ENCODE data around the gene COL21A1.
A peak's percentile ranks its signal among the peaks of the same experiment; 100 is the strongest.

The COL21A1 gene

DNA sequence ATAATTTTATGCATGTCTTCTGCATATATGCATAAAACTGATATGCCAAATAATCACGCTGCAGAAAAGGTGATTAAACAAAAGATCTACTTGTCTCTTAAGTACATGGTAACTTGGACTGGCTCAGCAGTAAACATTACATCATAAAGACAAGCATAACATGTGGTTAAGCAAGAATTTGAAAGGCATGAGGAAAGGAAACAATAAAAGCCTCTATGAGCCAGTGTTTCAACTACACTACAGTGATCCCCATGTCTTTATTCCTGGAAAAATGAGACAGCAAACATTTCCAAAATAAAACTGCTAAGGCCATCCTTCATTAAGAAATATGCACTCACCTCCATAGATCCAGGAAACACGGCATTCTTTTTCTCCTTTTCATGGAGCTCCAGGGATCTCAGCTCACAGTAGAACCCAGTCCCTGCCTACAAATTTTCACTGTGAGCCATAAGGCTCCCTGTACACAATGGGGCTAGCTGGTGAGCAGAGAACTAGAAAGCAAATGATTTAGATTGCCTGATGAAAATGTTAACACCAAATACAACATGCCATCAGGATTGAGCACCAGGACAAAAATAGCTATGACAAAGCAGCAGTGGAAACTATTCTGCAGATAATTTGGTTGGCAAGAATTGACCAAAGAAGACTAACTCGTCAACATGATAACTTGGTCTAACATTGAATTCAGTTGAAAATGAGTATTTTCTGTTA lies 156.1 kb downstream of the COL21A1 start:
- H2AFZ ChIP-seq (ENCODE audit: low read length): peak overlapping the region; percentile 72
- no peak overlapping the region for H3K4me3 ChIP-seq (ENCODE audit: low read length in 2 of 2)

DNA sequence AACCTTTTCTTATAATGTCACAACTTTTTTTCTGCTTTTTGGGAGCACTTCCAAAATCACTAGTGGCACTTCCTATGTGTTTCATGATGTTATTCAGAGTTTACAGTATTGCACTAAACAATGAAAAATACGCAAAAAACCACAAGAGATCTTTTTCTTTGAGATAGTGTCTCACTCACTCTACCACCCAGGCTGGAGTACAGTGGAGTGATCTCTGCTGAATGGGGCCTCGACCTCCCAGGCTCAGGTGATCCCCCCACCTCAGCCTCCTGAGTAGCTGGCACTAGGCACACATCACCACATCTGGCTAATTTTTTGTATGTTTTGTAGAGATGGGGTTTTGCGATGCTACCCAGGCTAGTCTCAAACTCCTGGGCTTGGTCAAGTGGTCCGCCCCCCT lies 158.7 kb downstream of the COL21A1 start:
- Histone ChIP-seq H3K36me3 (replicated peaks in 1 of 2; ENCODE audit: control insufficient read depth in 2 of 2, insufficient read depth in 2 of 2, low read length in 2 of 2) (no peaks in the 10 kb centered on the region), H2BK12ac (ENCODE audit: low read length) (no peak overlapping the region), H2AFZ (ENCODE audit: low read length) (no peak overlapping the region), H3K79me1 (ENCODE audit: low read depth, low read length) (no peaks in the 10 kb centered on the region), H2BK15ac (ENCODE audit: low read length) (no peak overlapping the region), H4K8ac (ENCODE audit: low read depth, low read length) (no peak overlapping the region), H3K18ac (ENCODE audit: low read length) (no peak overlapping the region), H3K14ac (ENCODE audit: low read length) (no peak overlapping the region), H3K23ac (ENCODE audit: low read depth, low read length, poor library complexity) (no peak overlapping the region), H2AK5ac (ENCODE audit: low read depth, low read length) (no peak overlapping the region), H3K4me2 (ENCODE audit: insufficient read depth, low read length, poor library complexity, severe bottlenecking) (no peak overlapping the region), H2BK5ac (ENCODE audit: low read length) (no peak overlapping the region), H2BK120ac (ENCODE audit: low read depth, low read length) (no peak overlapping the region), H3K4ac (ENCODE audit: low read length) (no peak overlapping the region), H4K91ac (ENCODE audit: low read depth, low read length, poor library complexity) (no peak overlapping the region), H3K27ac (replicated peaks; ENCODE audit: low read length) (no peak overlapping the region), H3K4me3 (ENCODE audit: low read length in 2 of 2) (no peak overlapping the region), H3K9ac (ENCODE audit: low read depth, low read length, poor library complexity) (no peak overlapping the region), H3K4me1 (ENCODE audit: control insufficient read depth in 2 of 2, insufficient read depth in 1 of 2, low read depth in 1 of 2, low read length in 2 of 2) (no peaks in the 10 kb centered on the region), H3K9me3 (replicated peaks in 1 of 2; ENCODE audit: control insufficient read depth in 2 of 2, insufficient read depth in 1 of 2, low read depth in 1 of 2, low read length in 2 of 2) (no peaks in the 10 kb centered on the region), H3K27me3 (ENCODE audit: control insufficient read depth in 3 of 3, insufficient read depth in 3 of 3, low read depth in 1 of 3, low read length in 3 of 3) (no peaks in the 10 kb centered on the region)
- no peak for DNase-seq (ENCODE audit: low spot score)
- no CpG with 5 or more reads among the region's 4 CpGs for WGBS, 2 donors (ENCODE audit: extremely low coverage in 2 of 2, insufficient read length in 2 of 2, insufficient replicate concordance in 1 of 2)

More for the DNA sequence above, 156.1 kb downstream of the COL21A1 start:
- Histone ChIP-seq H4K8ac (ENCODE audit: low read depth, low read length) (no peak overlapping the region), H3K4ac (ENCODE audit: low read length) (no peak overlapping the region), H2BK5ac (ENCODE audit: low read length) (no peak overlapping the region), H2BK15ac (ENCODE audit: low read length) (no peak overlapping the region), H3K79me1 (ENCODE audit: low read depth, low read length) (no peaks in the 10 kb centered on the region), H3K27ac (replicated peaks; ENCODE audit: low read length) (no peak overlapping the region), H3K14ac (ENCODE audit: low read length) (no peak overlapping the region), H3K9me3 (replicated peaks in 1 of 2; ENCODE audit: control insufficient read depth in 2 of 2, insufficient read depth in 1 of 2, low read depth in 1 of 2, low read length in 2 of 2) (no peaks in the 10 kb centered on the region), H3K4me2 (ENCODE audit: insufficient read depth, low read length, poor library complexity, severe bottlenecking) (no peak overlapping the region), H4K91ac (ENCODE audit: low read depth, low read length, poor library complexity) (no peak overlapping the region), H3K18ac (ENCODE audit: low read length) (no peak overlapping the region), H3K27me3 (ENCODE audit: control insufficient read depth in 3 of 3, insufficient read depth in 3 of 3, low read depth in 1 of 3, low read length in 3 of 3) (no peaks in the 10 kb centered on the region), H3K36me3 (replicated peaks in 1 of 2; ENCODE audit: control insufficient read depth in 2 of 2, insufficient read depth in 2 of 2, low read length in 2 of 2) (no peaks in the 10 kb centered on the region), H2BK120ac (ENCODE audit: low read depth, low read length) (no peak overlapping the region), H3K23ac (ENCODE audit: low read depth, low read length, poor library complexity) (no peak overlapping the region), H3K9ac (ENCODE audit: low read depth, low read length, poor library complexity) (no peak overlapping the region), H2AK5ac (ENCODE audit: low read depth, low read length) (no peak overlapping the region), H2BK12ac (ENCODE audit: low read length) (no peak overlapping the region), H3K4me1 (ENCODE audit: control insufficient read depth in 2 of 2, insufficient read depth in 1 of 2, low read depth in 1 of 2, low read length in 2 of 2) (no peaks in the 10 kb centered on the region)
- no CpG with 5 or more reads among the region's 3 CpGs for WGBS, 2 donors (ENCODE audit: extremely low coverage in 2 of 2, insufficient read length in 2 of 2, insufficient replicate concordance in 1 of 2)
- DNase-seq (ENCODE audit: low spot score): no peak

DNA sequence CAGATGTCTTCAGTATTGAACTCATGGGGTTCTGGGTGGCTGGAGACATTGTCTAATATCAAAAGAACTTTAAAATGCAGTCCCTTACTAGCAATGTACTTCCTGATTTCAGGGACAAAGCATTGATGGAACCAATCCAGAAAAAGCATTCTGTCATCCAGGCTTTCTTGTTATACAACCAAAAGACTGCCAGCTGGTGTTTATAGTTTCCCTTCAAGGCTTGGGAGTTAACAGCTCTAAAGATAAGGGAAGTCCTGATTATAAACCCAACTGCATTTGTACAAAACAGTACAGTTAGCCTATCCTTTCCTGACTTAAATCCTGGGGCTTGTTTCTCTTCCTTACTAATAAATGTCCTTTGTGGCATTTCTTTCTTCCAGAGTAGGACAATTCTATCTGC lies 160.0 kb downstream of the COL21A1 start:
- no peak overlapping the region for H2BK120ac ChIP-seq (ENCODE audit: low read depth, low read length)
- H2BK5ac ChIP-seq (ENCODE audit: low read length): no peak overlapping the region
- no peak overlapping the region for H2AFZ ChIP-seq (ENCODE audit: low read length)
- no peak for DNase-seq (ENCODE audit: low spot score)
- H3K9ac ChIP-seq (ENCODE audit: low read depth, low read length, poor library complexity): no peak overlapping the region
- no peaks in the 10 kb centered on the region for H3K36me3 ChIP-seq (replicated peaks in 1 of 2; ENCODE audit: control insufficient read depth in 2 of 2, insufficient read depth in 2 of 2, low read length in 2 of 2)
- H3K18ac ChIP-seq (ENCODE audit: low read length): no peak overlapping the region
- H3K27ac ChIP-seq (replicated peaks; ENCODE audit: low read length): no peak overlapping the region
- no peak overlapping the region for H4K91ac ChIP-seq (ENCODE audit: low read depth, low read length, poor library complexity)
- H3K79me1 ChIP-seq (ENCODE audit: low read depth, low read length): no peaks in the 10 kb centered on the region
- H3K4me1 ChIP-seq (ENCODE audit: control insufficient read depth in 2 of 2, insufficient read depth in 1 of 2, low read depth in 1 of 2, low read length in 2 of 2): no peaks in the 10 kb centered on the region
- H3K4ac ChIP-seq (ENCODE audit: low read length): no peak overlapping the region
- H3K4me3 ChIP-seq (ENCODE audit: low read length in 2 of 2): no peak overlapping the region
- H2AK5ac ChIP-seq (ENCODE audit: low read depth, low read length): no peak overlapping the region
- no peak overlapping the region for H2BK15ac ChIP-seq (ENCODE audit: low read length)
- H4K8ac ChIP-seq (ENCODE audit: low read depth, low read length): no peak overlapping the region
- H2BK12ac ChIP-seq (ENCODE audit: low read length): no peak overlapping the region
- no peaks in the 10 kb centered on the region for H3K27me3 ChIP-seq (ENCODE audit: control insufficient read depth in 3 of 3, insufficient read depth in 3 of 3, low read depth in 1 of 3, low read length in 3 of 3)
- no peak overlapping the region for H3K23ac ChIP-seq (ENCODE audit: low read depth, low read length, poor library complexity)
- H3K9me3 ChIP-seq (replicated peaks in 1 of 2; ENCODE audit: control insufficient read depth in 2 of 2, insufficient read depth in 1 of 2, low read depth in 1 of 2, low read length in 2 of 2): no peaks in the 10 kb centered on the region
- no peak overlapping the region for H3K4me2 ChIP-seq (ENCODE audit: insufficient read depth, low read length, poor library complexity, severe bottlenecking)
- H3K14ac ChIP-seq (ENCODE audit: low read length): no peak overlapping the region

DNA sequence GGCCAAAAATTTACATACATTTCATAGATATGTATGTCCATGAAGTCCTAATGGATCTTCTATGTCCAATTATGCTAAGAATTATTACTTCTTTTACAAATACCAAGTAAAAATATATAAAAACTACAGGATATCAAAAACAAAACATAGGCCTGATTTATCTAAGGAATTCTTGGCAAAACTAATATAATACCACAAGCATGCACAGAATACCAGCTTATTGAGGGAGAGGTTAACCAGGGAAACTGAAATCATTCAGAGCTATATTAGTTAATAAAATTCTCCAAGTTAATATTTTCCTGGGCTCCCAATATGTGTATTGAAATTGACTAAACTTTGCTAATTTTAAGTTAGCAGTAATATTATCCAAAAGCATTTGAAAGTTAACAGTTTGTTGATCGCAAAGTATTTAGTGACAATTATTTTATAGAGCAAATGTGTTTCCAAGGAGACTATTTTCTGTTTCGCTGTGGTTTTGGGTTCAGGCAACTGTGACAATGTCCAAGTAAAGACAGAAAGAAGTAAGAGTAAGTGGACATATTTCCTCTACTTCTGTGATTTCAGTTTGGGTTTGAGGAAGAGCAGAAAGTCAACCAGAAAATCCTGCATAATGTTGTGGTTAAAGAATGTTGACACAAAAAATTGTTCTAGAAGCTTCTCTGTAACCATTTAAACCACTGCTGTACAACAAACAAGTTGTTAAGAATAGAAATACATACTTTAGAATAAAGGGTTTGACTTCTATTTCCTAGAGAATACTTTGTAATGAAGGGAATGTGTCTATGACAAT lies 167.4 kb downstream of the COL21A1 start:
- H2BK120ac ChIP-seq (ENCODE audit: low read depth, low read length): no peak overlapping the region
- H2AK5ac ChIP-seq (ENCODE audit: low read depth, low read length): no peak overlapping the region
- peaks cover 0 to 5% of the 10 kb centered on the region in 2 donors for H3K9me3 ChIP-seq (replicated peaks in 1 of 2; ENCODE audit: control insufficient read depth in 2 of 2, insufficient read depth in 1 of 2, low read depth in 1 of 2, low read length in 2 of 2)
- no peak overlapping the region for H3K4ac ChIP-seq (ENCODE audit: low read length)
- no peak overlapping the region for H2BK5ac ChIP-seq (ENCODE audit: low read length)
- H3K18ac ChIP-seq (ENCODE audit: low read length): no peak overlapping the region
- H3K4me1 ChIP-seq (ENCODE audit: control insufficient read depth in 2 of 2, insufficient read depth in 1 of 2, low read depth in 1 of 2, low read length in 2 of 2): no peaks in the 10 kb centered on the region
- no peaks in the 10 kb centered on the region for H3K27me3 ChIP-seq (ENCODE audit: control insufficient read depth in 3 of 3, insufficient read depth in 3 of 3, low read depth in 1 of 3, low read length in 3 of 3)
- no peak overlapping the region for H2BK15ac ChIP-seq (ENCODE audit: low read length)
- H4K8ac ChIP-seq (ENCODE audit: low read depth, low read length): no peak overlapping the region
- H3K36me3 ChIP-seq (replicated peaks in 1 of 2; ENCODE audit: control insufficient read depth in 2 of 2, insufficient read depth in 2 of 2, low read length in 2 of 2): no peaks in the 10 kb centered on the region
- H2BK12ac ChIP-seq (ENCODE audit: low read length): no peak overlapping the region
- no peak overlapping the region for H3K14ac ChIP-seq (ENCODE audit: low read length)
- no peak overlapping the region for H3K27ac ChIP-seq (replicated peaks; ENCODE audit: low read length)
- no peak overlapping the region for H3K4me2 ChIP-seq (ENCODE audit: insufficient read depth, low read length, poor library complexity, severe bottlenecking)
- no peak overlapping the region for H2AFZ ChIP-seq (ENCODE audit: low read length)
- H3K9ac ChIP-seq (ENCODE audit: low read depth, low read length, poor library complexity): no peak overlapping the region
- H3K23ac ChIP-seq (ENCODE audit: low read depth, low read length, poor library complexity): no peak overlapping the region
- H4K91ac ChIP-seq (ENCODE audit: low read depth, low read length, poor library complexity): no peak overlapping the region
- H3K4me3 ChIP-seq (ENCODE audit: low read length in 2 of 2): no peak overlapping the region
- DNase-seq (ENCODE audit: low spot score): no peak
- WGBS, 2 donors (ENCODE audit: extremely low coverage in 2 of 2, insufficient read length in 2 of 2, insufficient replicate concordance in 1 of 2): no CpG with 5 or more reads among the region's 2 CpGs
- no peaks in the 10 kb centered on the region for H3K79me1 ChIP-seq (ENCODE audit: low read depth, low read length)
